Measurements from ENCODE around the gene KCNN3.

Gene KCNN3

DNA sequence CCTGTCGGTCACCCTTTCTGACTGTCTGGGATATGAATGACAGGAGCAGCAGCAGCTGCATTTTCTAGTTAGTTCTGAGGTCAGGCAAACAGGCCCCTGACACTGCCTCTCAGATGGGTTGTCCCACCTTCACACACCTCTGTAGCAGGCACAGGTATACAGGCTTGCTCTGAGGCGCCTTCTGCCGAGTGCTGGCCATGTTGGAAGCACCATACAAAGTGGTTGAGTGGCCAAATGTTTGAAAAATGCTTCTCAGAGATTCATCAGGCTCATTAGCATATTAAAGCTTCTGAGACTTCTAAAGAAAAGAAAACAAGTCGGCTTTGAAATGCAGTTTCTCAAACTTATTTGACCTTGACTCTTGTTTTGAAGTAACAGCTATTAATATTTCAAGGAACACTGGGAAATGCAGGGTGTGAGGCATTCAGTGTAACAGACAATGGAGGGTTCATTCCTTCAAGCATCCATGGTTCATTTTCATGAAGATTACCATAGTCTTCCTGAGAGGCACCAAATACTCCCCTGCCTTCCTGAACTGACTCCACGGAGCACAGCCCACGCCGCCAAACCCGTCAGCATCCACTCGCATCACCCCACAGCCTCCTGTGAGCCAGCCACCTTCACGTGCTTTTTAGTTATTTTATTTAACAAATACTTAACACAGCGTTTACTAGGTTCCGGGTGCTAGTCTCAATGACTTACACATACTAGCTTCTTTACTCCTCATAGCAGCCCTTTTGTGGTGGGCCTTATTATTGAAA is 81.8 kb downstream of the KCNN3 start:
- H3K9me3 ChIP-seq (replicated peaks; ENCODE audit: insufficient read depth, low read length): no peaks in the 10 kb centered on the region
- no peak for DNase-seq
- no peaks in the 10 kb centered on the region for H3K36me3 ChIP-seq (replicated peaks; ENCODE audit: insufficient read depth, low read length)
- H3K4me3 ChIP-seq (ENCODE audit: low read length): no peak overlapping the region
- H2AFZ ChIP-seq (ENCODE audit: low read length): no peak overlapping the region
- H3K4me1 ChIP-seq (ENCODE audit: low read length): peaks cover 89% of the 10 kb centered on the region
- peaks cover 61% of the 10 kb centered on the region for H3K79me2 ChIP-seq (ENCODE audit: low read length)
- no peaks in the 10 kb centered on the region for H3K9me2 ChIP-seq (replicated peaks; ENCODE audit: insufficient read depth, low read length)
- H3K4me2 ChIP-seq (ENCODE audit: low read depth, low read length): no peak overlapping the region
- peaks cover 63% of the 10 kb centered on the region for H3F3A ChIP-seq (ENCODE audit: insufficient read depth, low read length)
- peak overlapping the region; percentile 1; the same call in 1 of the 2 replicates for H3K27ac ChIP-seq (ENCODE audit: low read length)
- H3K27me3 ChIP-seq (replicated peaks; ENCODE audit: insufficient read depth, low read length): no peaks in the 10 kb centered on the region
- TF ChIP-seq, protein P1, sequence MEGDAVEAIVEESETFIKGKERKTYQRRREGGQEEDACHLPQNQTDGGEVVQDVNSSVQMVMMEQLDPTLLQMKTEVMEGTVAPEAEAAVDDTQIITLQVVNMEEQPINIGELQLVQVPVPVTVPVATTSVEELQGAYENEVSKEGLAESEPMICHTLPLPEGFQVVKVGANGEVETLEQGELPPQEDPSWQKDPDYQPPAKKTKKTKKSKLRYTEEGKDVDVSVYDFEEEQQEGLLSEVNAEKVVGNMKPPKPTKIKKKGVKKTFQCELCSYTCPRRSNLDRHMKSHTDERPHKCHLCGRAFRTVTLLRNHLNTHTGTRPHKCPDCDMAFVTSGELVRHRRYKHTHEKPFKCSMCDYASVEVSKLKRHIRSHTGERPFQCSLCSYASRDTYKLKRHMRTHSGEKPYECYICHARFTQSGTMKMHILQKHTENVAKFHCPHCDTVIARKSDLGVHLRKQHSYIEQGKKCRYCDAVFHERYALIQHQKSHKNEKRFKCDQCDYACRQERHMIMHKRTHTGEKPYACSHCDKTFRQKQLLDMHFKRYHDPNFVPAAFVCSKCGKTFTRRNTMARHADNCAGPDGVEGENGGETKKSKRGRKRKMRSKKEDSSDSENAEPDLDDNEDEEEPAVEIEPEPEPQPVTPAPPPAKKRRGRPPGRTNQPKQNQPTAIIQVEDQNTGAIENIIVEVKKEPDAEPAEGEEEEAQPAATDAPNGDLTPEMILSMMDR (IDR thresholded peaks at IDR 0.05; ENCODE audit: low read length): no peak
- no peak for TF ChIP-seq EZH2phosphoT487 (IDR thresholded peaks at IDR 0.05; ENCODE audit: low read length)
- no peaks in the 10 kb centered on the region for H4K20me1 ChIP-seq (ENCODE audit: insufficient read depth, low read length)
- no peak overlapping the region for H3K9ac ChIP-seq (ENCODE audit: low read length)

DNA sequence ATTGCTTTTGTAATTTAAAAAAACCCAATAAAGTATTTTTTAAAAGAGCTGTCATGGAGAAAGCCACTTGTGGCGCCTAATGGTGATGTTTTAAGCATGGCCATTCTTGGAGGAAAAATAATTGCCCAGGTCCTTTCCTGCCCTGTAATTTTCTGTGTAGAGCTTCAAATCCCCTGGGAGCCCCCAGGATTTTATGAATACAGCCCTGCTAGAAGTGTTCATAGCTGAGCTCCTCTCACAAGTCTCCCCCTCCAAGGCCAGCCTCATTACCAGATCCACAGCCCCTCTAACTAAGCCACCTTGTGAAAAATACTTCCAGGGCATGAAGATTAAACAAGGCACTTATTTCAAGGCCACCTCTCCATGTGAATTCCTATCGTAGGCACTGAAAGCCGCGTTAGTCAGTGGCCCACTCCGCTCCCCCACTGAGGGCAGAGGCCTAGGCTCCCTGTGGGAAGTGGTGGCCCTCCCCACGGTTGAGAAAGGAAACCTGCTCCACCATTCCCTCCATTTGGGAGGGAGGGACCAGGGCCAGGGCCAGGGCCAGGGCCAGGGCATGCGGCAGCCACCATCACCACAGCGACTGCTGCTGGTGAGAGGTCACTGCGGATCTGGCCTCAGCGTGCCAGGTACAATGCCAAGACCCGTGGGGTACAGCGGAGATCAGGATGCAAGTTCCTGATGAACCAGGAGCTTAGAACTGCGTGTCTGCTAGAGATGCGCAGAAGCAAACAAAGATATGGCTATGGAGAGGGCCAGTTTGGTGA is 83.1 kb downstream of the KCNN3 start:
- Histone ChIP-seq H3K4me3 (ENCODE audit: low read length) (no peak overlapping the region), H3K4me1 (ENCODE audit: low read length) (peaks cover 79% of the 10 kb centered on the region), H2AFZ (ENCODE audit: low read length) (no peak overlapping the region), H3K27ac (ENCODE audit: low read length) (peak overlapping the region; percentile 96), H3K36me3 (replicated peaks; ENCODE audit: insufficient read depth, low read length) (no peaks in the 10 kb centered on the region), H3K27me3 (replicated peaks; ENCODE audit: insufficient read depth, low read length) (no peaks in the 10 kb centered on the region), H3K4me2 (ENCODE audit: low read depth, low read length) (peak overlapping the region; percentile 61), H3F3A (ENCODE audit: insufficient read depth, low read length) (peaks cover 50% of the 10 kb centered on the region), H4K20me1 (ENCODE audit: insufficient read depth, low read length) (no peaks in the 10 kb centered on the region), H3K9me2 (replicated peaks; ENCODE audit: insufficient read depth, low read length) (no peaks in the 10 kb centered on the region), H3K9ac (ENCODE audit: low read length) (no peak overlapping the region; the same call in 1 of the 2 replicates), H3K9me3 (replicated peaks; ENCODE audit: insufficient read depth, low read length) (no peaks in the 10 kb centered on the region), H3K79me2 (ENCODE audit: low read length) (peaks cover 66% of the 10 kb centered on the region)
- TF ChIP-seq, protein P1 (IDR thresholded peaks at IDR 0.05; ENCODE audit: low read length): no peak
- TF ChIP-seq EZH2 (optimal IDR thresholded peaks at IDR 0.05; ENCODE audit: low read depth, low read length) (no peak), EZH2phosphoT487 (IDR thresholded peaks at IDR 0.05; ENCODE audit: low read length) (no peak)
- no peak for DNase-seq

DNA sequence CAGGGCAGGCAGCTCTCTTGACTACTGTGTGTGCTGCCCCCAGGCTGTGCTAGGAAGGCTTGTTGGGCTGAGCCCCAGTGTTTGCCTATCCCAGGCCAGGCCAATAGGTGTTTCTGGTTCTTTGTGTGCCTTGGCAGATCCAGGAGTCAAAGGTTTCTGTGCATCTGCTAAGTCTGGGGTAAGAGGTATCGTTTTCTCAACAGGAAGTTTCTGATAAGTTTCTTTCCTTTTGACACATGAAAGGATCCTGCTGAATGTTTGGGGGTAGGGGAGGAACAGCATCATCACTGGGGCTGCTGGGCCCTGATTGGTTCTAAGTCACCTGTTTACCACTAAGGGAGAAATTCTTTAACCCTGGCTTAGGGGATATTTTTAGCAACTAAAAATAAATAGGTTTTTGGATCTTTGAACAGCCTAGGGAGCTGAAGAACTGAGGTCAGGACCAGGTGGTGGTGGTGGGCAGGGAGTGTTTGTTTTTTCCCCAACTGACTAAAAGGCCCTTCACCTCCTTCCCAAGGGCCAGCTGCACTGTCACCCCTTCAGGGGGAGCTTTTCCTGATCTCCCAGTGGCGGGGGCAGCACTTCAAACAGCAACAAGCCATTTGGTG is 85.1 kb downstream of the KCNN3 start:
- H3K9ac ChIP-seq (ENCODE audit: low read length): peak overlapping the region; percentile 73
- peak; percentile 99 for DNase-seq
- no peaks in the 10 kb centered on the region for H3K9me3 ChIP-seq (replicated peaks; ENCODE audit: insufficient read depth, low read length)
- H4K20me1 ChIP-seq (ENCODE audit: insufficient read depth, low read length): no peaks in the 10 kb centered on the region
- no peak overlapping the region for H2AFZ ChIP-seq (ENCODE audit: low read length)
- H3K4me2 ChIP-seq (ENCODE audit: low read depth, low read length): peak overlapping the region; percentile 76
- H3K4me1 ChIP-seq (ENCODE audit: low read length): peaks cover 64% of the 10 kb centered on the region
- peak overlapping the region; percentile 96 for H3K27ac ChIP-seq (ENCODE audit: low read length)
- H3K79me2 ChIP-seq (ENCODE audit: low read length): peaks cover 66% of the 10 kb centered on the region
- peaks cover 38% of the 10 kb centered on the region for H3F3A ChIP-seq (ENCODE audit: insufficient read depth, low read length)
- no peaks in the 10 kb centered on the region for H3K9me2 ChIP-seq (replicated peaks; ENCODE audit: insufficient read depth, low read length)
- no peak for TF ChIP-seq EZH2 (optimal IDR thresholded peaks at IDR 0.05; ENCODE audit: low read depth, low read length)
- TF ChIP-seq, protein P1 (IDR thresholded peaks at IDR 0.05; ENCODE audit: low read length): peak; percentile 26
- no peaks in the 10 kb centered on the region for H3K27me3 ChIP-seq (replicated peaks; ENCODE audit: insufficient read depth, low read length)
- H3K36me3 ChIP-seq (replicated peaks; ENCODE audit: insufficient read depth, low read length): no peaks in the 10 kb centered on the region
- H3K4me3 ChIP-seq (ENCODE audit: low read length): peak overlapping the region; percentile 25
